SK-N-SH (cell line): ENCODE data around the gene SYT13. TPM values are rescaled to one million over a fixed set of nuclear protein-coding genes. Genes with fewer than 3 reads are reported as not detected.
A peak's percentile ranks its signal among the peaks of the same experiment; 100 is the strongest.

Source experiments
- CTCF ChIA-PET: fragments of 300-600, 350-600 bp; formaldehyde crosslinking; extraction: SDS; loops from one replicate; lab custom pipeline; 2021; lab: Yijun Ruan, JAX
- POLR2A ChIA-PET: fragments of 350-600 bp; sonication (Branson Sonifier 250); formaldehyde crosslinking; extraction: SDS; loops from one replicate; lab custom pipeline; 2020; ENCODE audit warnings: antibody characterized with exemption, inconsistent platforms; lab: Yijun Ruan, JAX
- DNase-seq: peaks from one replicate; pipeline ENCODE4 v3.0.0; 2012
- H2AFZ ChIP-seq: fragments of 200-600 bp; sonication (generic); 2 replicates; pipeline ENCODE4 v1.8.1; 2016; ENCODE audit warnings: antibody characterized with exemption, mild to moderate bottlenecking, low read depth
- H3F3A ChIP-seq: fragments of 200-600 bp; sonication (generic); replicated peaks from 2 replicates; pipeline ENCODE3; 2016; ENCODE audit warnings: antibody characterized with exemption, mild to moderate bottlenecking; ENCODE audit not compliant: insufficient read depth
- H3K27ac ChIP-seq, 2 experiments: fragments of 200-500 bp in 1 of 2; fragments of 200-600 bp in 1 of 2; sonication (Bioruptor generic) in 1 of 2; sonication (generic), shearing (Covaris generic) in 1 of 2; 2 replicates each; pipeline versions ENCODE4 v1.5.1 to v1.6.1; 2014 to 2016; ENCODE audit warnings: low read depth in 2 of 2, inconsistent platforms in 1 of 2, low read length in 1 of 2, mild to moderate bottlenecking in 1 of 2, mixed read lengths in 1 of 2
- H3K27me3 ChIP-seq: fragments of 200-600 bp; sonication (generic), shearing (Covaris generic); 2 replicates; pipeline ENCODE4 v1.6.1; 2016; ENCODE audit warnings: mixed run types; ENCODE audit not compliant: insufficient read depth
- H3K36me3 ChIP-seq, 2 experiments: fragments of 200-500 bp in 1 of 2; fragments of 200-600 bp in 1 of 2; sonication (Bioruptor generic) in 1 of 2; sonication (generic) in 1 of 2; replicated peaks in 1 of 2; 2 replicates each; pipeline versions ENCODE3 to v1.5.1; 2014 to 2016; ENCODE audit warnings: low read length in 1 of 2, mild to moderate bottlenecking in 1 of 2; ENCODE audit not compliant: insufficient read depth in 2 of 2, control insufficient read depth in 1 of 2
- H3K4me1 ChIP-seq, 2 experiments: fragments of 200-500 bp in 1 of 2; fragments of 200-600 bp in 1 of 2; sonication (Bioruptor generic) in 1 of 2; sonication (generic), shearing (Covaris generic) in 1 of 2; 2 replicates each; pipeline versions ENCODE4 v1.5.1 to v1.6.1; 2014 to 2016; ENCODE audit warnings: low read depth in 1 of 2, low read length in 1 of 2, mixed run types in 1 of 2; ENCODE audit not compliant: insufficient read depth in 2 of 2, control insufficient read depth in 1 of 2
- H3K4me2 ChIP-seq: fragments of 200-600 bp; sonication (generic), shearing (Covaris generic); 2 replicates; pipeline ENCODE4 v1.6.1; 2017; ENCODE audit warnings: mixed run types
- H3K4me3 ChIP-seq, 2 experiments: fragments of 200-500 bp in 1 of 2; fragments of 200-600 bp in 1 of 2; sonication (Bioruptor generic) in 1 of 2; sonication (generic), shearing (Covaris generic) in 1 of 2; 2 replicates each; pipeline versions ENCODE4 v1.5.1 to v1.8.1; 2014 to 2016; ENCODE audit warnings: low read depth in 2 of 2, inconsistent platforms in 1 of 2, low read length in 1 of 2, mild to moderate bottlenecking in 1 of 2, mixed read lengths in 1 of 2, moderate library complexity in 1 of 2
- H3K79me2 ChIP-seq: fragments of 200-600 bp; sonication (generic); 2 replicates; pipeline ENCODE4 v1.8.1; 2017; ENCODE audit warnings: mild to moderate bottlenecking; ENCODE audit not compliant: insufficient read depth
- H3K9ac ChIP-seq: fragments of 200-600 bp; sonication (generic); 2 replicates; pipeline ENCODE4 v1.6.1; 2017; ENCODE audit warnings: mixed run types
- H3K9me2 ChIP-seq: fragments of 200-600 bp; sonication (generic); 2 replicates; pipeline ENCODE4 v1.6.1; 2017; ENCODE audit warnings: mixed run types
- H3K9me3 ChIP-seq: fragments of 200-600 bp; sonication (generic); 2 replicates; pipeline ENCODE4 v1.6.1; 2017; ENCODE audit warnings: mixed run types, mild to moderate bottlenecking, moderate library complexity
- H4K20me1 ChIP-seq: fragments of 200-600 bp; sonication (generic); 2 replicates; pipeline ENCODE4 v1.6.1; 2017; ENCODE audit warnings: mild to moderate bottlenecking, mixed run types; ENCODE audit not compliant: insufficient read depth
- FOXJ3 ChIP-seq: sonication (generic); formaldehyde crosslinking; IDR thresholded peaks from 2 replicates; pipeline ENCODE4 v1.5.1; 2020; ENCODE audit warnings: mild to moderate bottlenecking, missing genetic modification reagents
- POLR2AphosphoS5 ChIP-seq: IDR thresholded peaks from 2 replicates; pipeline ENCODE4 v1.6.1; 2012; ENCODE audit warnings: low read depth, low read length
- RAD21 ChIP-seq: IDR thresholded peaks from 2 replicates; pipeline ENCODE4 v1.6.1; 2012; ENCODE audit warnings: mild to moderate bottlenecking, low read length
- RFX5 ChIP-seq: IDR thresholded peaks from 2 replicates; pipeline ENCODE4 v1.6.1; 2012; ENCODE audit warnings: mild to moderate bottlenecking, improper control_type of control experiment, low read length
- RXRA ChIP-seq: IDR thresholded peaks from 2 replicates; pipeline ENCODE4 v1.4.0; 2012; ENCODE audit warnings: low read depth, mild to moderate bottlenecking, borderline replicate concordance
- SMC3 ChIP-seq: IDR thresholded peaks from 2 replicates; pipeline ENCODE4 v1.6.1; 2012; ENCODE audit warnings: low read depth, low read length, improper control_type of control experiment
- TEAD4 ChIP-seq: IDR thresholded peaks from 2 replicates; pipeline ENCODE4 v1.4.0; 2012; ENCODE audit warnings: mild to moderate bottlenecking, borderline replicate concordance; ENCODE audit not compliant: insufficient read depth
- WGBS: methylation state at CpG from one replicate; pipeline ENCODE4 v1.1.6; 2017; ENCODE audit warnings: low lambda C conversion rate; 5-methylcytosine and 5-hydroxymethylcytosine counted together
- polyA plus RNA-seq, 3 experiments: library from polyadenylated mRNA; depleted of rRNA; stranded (reverse); fragments of >200 nt; gene quantifications; 2 replicates each; pipeline ENCODE4 v1.2.3, GENCODE V29; 2012
- TF ChIP-seq, protein P1 (sequence below): IDR thresholded peaks from 2 replicates; pipeline ENCODE4 v1.4.0; 2012; ENCODE audit warnings: low read depth, borderline replicate concordance
- TF ChIP-seq, protein P2 (sequence below): fragments of 200-600 bp; sonication (generic); IDR thresholded peaks from 2 replicates; pipeline ENCODE4 v1.6.1; 2017; ENCODE audit warnings: antibody characterized with exemption, mild to moderate bottlenecking, moderate library complexity

SYT13 gene
- polyA plus RNA-seq, 1 of the 3 experiments (the other 2 are of a cell fraction) = not detected

DNA sequence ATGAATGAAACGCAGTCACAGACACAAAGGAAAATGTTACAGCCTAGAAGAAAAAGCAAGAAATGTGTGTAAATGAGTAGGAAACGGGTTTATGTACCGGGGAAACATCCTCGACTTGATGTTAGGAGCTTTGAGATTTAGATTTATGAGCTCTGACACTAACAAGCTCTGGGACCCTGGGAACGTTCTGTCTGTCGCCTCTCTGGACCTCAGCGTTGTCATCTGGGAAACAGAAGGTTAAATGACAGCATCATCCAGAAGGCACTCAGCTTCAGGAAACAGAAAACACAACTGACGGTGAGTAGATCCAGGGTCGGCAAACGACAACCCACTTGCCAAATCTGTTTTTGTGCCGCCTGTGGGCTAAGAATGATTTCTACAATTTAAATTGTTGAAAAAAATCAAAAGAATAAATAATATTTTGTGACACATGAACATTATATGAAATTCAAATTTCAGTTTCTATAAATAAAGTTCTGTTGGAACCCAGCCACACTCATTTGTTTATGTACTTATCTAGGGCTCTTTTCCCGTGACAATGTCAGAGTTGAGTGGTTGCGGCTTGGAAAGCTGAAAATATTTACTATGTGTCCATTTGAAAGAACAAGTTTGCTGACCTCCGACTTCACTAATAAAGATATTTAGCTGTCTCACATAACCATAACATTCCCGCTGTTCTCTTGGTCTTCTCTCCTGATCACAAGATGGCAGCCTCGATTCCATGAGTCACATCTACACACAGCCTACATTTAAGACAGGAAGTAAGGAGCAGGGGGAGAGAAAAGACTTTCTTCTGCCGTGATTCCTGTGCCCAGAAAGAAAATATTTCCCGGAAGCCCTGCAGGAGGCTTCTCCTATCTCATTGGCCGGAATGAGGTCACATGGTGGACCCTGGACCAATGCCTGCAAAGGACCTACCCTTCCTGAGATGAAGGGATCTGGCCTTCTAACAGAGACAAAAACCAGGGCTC lies 47.1 kb upstream of the SYT13 start:
- H3K9me2 ChIP-seq = no peaks in the 10 kb centered on the region
- no peaks in the 10 kb centered on the region for H3K36me3 ChIP-seq
- ChIA-PET CTCF (interaction anchor here (0.6 to 9.3 kb wide), 26 partner anchors 8 to 463 kb away, joined by 3 to 207 read pairs (median 4); partner anchors contain the start of gene SYT13), POLR2A (no interaction called here)
- no peaks in the 10 kb centered on the region for H3K9me3 ChIP-seq
- no peak overlapping the region for H3K4me3 ChIP-seq
- H2AFZ ChIP-seq = peak overlapping the region; percentile 21; the same call in 1 of the 2 replicates
- no peaks in the 10 kb centered on the region for H4K20me1 ChIP-seq
- no peaks in the 10 kb centered on the region for H3F3A ChIP-seq
- WGBS = 69% methylated on average over 19 of the region's 19 CpGs
- peak; percentile 29 for DNase-seq
- H3K27me3 ChIP-seq = peaks cover 7% of the 10 kb centered on the region; the same call in 1 of the 2 replicates
- TF ChIP-seq, protein P1, sequence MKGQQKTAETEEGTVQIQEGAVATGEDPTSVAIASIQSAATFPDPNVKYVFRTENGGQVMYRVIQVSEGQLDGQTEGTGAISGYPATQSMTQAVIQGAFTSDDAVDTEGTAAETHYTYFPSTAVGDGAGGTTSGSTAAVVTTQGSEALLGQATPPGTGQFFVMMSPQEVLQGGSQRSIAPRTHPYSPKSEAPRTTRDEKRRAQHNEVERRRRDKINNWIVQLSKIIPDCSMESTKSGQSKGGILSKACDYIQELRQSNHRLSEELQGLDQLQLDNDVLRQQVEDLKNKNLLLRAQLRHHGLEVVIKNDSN = peak; percentile 72; the same call in 1 of the 2 replicates
- TF ChIP-seq RFX5 = no peak
- peaks cover 4 to 13% of the 10 kb centered on the region in 2 experiments; a peak in 2 of 4 replicates for H3K4me1 ChIP-seq
- no peak overlapping the region for H3K9ac ChIP-seq
- no peak overlapping the region for H3K4me2 ChIP-seq
- H3K79me2 ChIP-seq = no peaks in the 10 kb centered on the region
- H3K27ac ChIP-seq = no peak overlapping the region

DNA sequence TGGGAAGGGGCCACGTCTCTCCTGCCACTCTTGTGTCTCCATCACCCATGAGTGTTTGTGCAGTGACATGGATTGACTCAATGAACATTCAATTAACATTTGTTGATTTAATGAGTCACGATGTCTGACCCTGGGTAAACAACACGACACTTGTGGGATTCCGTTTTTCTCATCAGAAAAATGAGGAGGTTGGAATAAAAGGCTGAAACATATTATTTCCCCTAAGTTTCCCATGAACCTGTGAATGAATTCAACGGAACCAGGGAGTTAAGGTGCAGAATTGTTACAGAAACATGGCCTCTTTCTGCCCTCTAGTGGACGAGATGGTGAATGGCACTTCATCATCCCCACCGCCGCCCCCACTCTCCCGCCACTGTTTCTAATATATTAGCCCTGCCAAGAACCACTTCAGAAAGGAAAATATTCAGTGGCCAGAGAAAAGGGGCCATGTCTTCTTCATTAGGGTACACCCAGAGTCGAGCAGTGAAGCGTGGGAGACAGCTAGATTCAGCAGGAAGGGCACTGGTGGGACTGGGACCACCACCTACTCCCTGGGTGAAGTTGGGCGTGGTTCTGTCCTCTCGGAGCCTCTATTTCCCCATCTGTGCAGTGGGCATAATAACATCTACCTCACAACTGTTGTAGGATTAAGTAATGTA lies 46.3 kb upstream of the SYT13 start:
- peak overlapping the region; percentile 21; the same call in 1 of the 2 replicates for H2AFZ ChIP-seq
- no peaks in the 10 kb centered on the region for H3K79me2 ChIP-seq
- no peak overlapping the region for H3K9ac ChIP-seq
- no peaks in the 10 kb centered on the region for H4K20me1 ChIP-seq
- peak; percentile 81 for DNase-seq
- H3K9me2 ChIP-seq = no peaks in the 10 kb centered on the region
- no peak overlapping the region for H3K4me2 ChIP-seq
- CTCF ChIA-PET = interaction anchor here (0.6 to 9.3 kb wide), 28 partner anchors 8 to 464 kb away, joined by 3 to 207 read pairs (median 4); partner anchors contain the start of gene SYT13
- H3K4me1 ChIP-seq = peaks cover 4 to 13% of the 10 kb centered on the region in 2 experiments; a peak in 2 of 4 replicates
- H3K27ac ChIP-seq = no peak overlapping the region
- no peaks in the 10 kb centered on the region; the same call in none of the 2 replicates for H3K27me3 ChIP-seq
- no peak overlapping the region for H3K4me3 ChIP-seq
- TF ChIP-seq, protein P2, sequence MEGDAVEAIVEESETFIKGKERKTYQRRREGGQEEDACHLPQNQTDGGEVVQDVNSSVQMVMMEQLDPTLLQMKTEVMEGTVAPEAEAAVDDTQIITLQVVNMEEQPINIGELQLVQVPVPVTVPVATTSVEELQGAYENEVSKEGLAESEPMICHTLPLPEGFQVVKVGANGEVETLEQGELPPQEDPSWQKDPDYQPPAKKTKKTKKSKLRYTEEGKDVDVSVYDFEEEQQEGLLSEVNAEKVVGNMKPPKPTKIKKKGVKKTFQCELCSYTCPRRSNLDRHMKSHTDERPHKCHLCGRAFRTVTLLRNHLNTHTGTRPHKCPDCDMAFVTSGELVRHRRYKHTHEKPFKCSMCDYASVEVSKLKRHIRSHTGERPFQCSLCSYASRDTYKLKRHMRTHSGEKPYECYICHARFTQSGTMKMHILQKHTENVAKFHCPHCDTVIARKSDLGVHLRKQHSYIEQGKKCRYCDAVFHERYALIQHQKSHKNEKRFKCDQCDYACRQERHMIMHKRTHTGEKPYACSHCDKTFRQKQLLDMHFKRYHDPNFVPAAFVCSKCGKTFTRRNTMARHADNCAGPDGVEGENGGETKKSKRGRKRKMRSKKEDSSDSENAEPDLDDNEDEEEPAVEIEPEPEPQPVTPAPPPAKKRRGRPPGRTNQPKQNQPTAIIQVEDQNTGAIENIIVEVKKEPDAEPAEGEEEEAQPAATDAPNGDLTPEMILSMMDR = peak; percentile 68
- TF ChIP-seq FOXJ3 (CRISPR knock-in tag) = no peak
- TF ChIP-seq TEAD4 = no peak
- peak; percentile 77 for TF ChIP-seq RAD21
- no peak for TF ChIP-seq RXRA
- no peak for TF ChIP-seq POLR2AphosphoS5
- peak; percentile 58 for TF ChIP-seq SMC3
- POLR2A ChIA-PET = no interaction called here
- no peaks in the 10 kb centered on the region for H3K36me3 ChIP-seq
- 11% methylated on average over 13 of the region's 13 CpGs for WGBS
- H3K9me3 ChIP-seq = no peaks in the 10 kb centered on the region
- no peaks in the 10 kb centered on the region for H3F3A ChIP-seq
